Measurements from ENCODE around the gene ANO8. TPM values are rescaled to one million over a fixed set of nuclear protein-coding genes. Genes with fewer than 3 reads are reported as not detected.

ANO8 gene
- total and polyA plus RNA-seq, 7 experiments from 2014 or later: 0.26 to 22.3 (median 15.6) TPM

- Mint-ChIP-seq H3K9me3 (no peaks in the 10 kb centered on the region), H3K27ac (peak overlapping the region; percentile 26 to 93 (median 90)), H3K4me3 (peak overlapping the region; percentile 84 to 94 (median 90)), H3K4me1 (peaks cover 22 to 56% (median 50%) of the 10 kb centered on the region in 7 donors), H3K36me3 (peaks cover 0 to 4% (median 0%) of the 10 kb centered on the region in 5 donors), H3K27me3 (no peaks in the 10 kb centered on the region)
- Histone ChIP-seq H3K4me1 (ENCODE audit: control insufficient read depth in 2 of 2, insufficient read depth in 2 of 2, low read length in 2 of 2) (peaks cover 15 to 22% of the 10 kb centered on the region in 2 donors), H3K4me3 (ENCODE audit: low read length) (no peak overlapping the region), H3K27me3 (ENCODE audit: control insufficient read depth in 2 of 2, insufficient read depth in 2 of 2, low read length in 2 of 2) (no peaks in the 10 kb centered on the region), H3K27ac (ENCODE audit: low read depth, low read length) (peak overlapping the region; percentile 40), H3K36me3 (ENCODE audit: control insufficient read depth in 2 of 3, insufficient read depth in 3 of 3, low read length in 3 of 3) (peaks cover 0 to 7% (median 0%) of the 10 kb centered on the region in 3 experiments), H3K9me3 (ENCODE audit: control insufficient read depth in 2 of 3, low read length in 3 of 3) (no peaks in the 10 kb centered on the region)
- ATAC-seq (no peak), DNase-seq (no peak)
- intact Hi-C loops (cut with micrococcal nuclease): loop anchor here (1.0 to 10.0 kb wide), 13 partner anchors 12 to 1927 kb away; partner anchors contain the start of genes BABAM1 (in 2 of the 2), C19orf44 (in 2 of the 2), CALR3 (in 2 of the 2) and HAUS8 (in 2 of the 2)
- POLR2A ChIA-PET: interaction anchor here (0.5 to 5.8 kb wide), 14 partner anchors 12 to 832 kb away, joined by 3 to 56 read pairs (median 4); partner anchors contain the start of genes ANKLE1, ANO8, BABAM1 and GTPBP3
- CTCF ChIA-PET: interaction anchor here (0.6 to 1.3 kb wide), 7 partner anchors 7 to 92 kb away, joined by 3 to 5 read pairs (median 3); partner anchors contain the start of genes ANO8 and BABAM1
These were observed 30.1 kb downstream of the ANO8 start for GRCh38 chr19:17304386-17305215.

GRCh38 chr19:17303940-17304267 is 30.8 kb downstream of the ANO8 start:
- peaks cover 15 to 22% of the 10 kb centered on the region in 2 donors for H3K4me1 ChIP-seq (ENCODE audit: control insufficient read depth in 2 of 2, insufficient read depth in 2 of 2, low read length in 2 of 2)
- H3K27ac Mint-ChIP-seq: peak overlapping the region in 6 of 9 donors; percentile 20 to 90 (median 65)
- H3K27me3 Mint-ChIP-seq: no peaks in the 10 kb centered on the region
- H3K4me1 Mint-ChIP-seq: peaks cover 16 to 49% (median 43%) of the 10 kb centered on the region in 7 donors
- peak overlapping the region; percentile 71 to 87 (median 79) for H3K4me3 Mint-ChIP-seq
- H3K27me3 ChIP-seq (ENCODE audit: control insufficient read depth in 2 of 2, insufficient read depth in 2 of 2, low read length in 2 of 2): no peaks in the 10 kb centered on the region
- H3K9me3 ChIP-seq (ENCODE audit: control insufficient read depth in 2 of 3, low read length in 3 of 3): no peaks in the 10 kb centered on the region
- no peaks in the 10 kb centered on the region for H3K9me3 Mint-ChIP-seq
- ChIA-PET CTCF (interaction anchor here (0.6 kb wide), 1 partner anchor 20 kb away, joined by 3 read pairs; no protein-coding TSS in a partner anchor), POLR2A (interaction anchor here (0.5 to 3.1 kb wide), 5 partner anchors 11 to 117 kb away, joined by 3 to 18 read pairs (median 3); partner anchors contain the start of gene ANO8)
- peaks cover 0 to 4% (median 0%) of the 10 kb centered on the region in 3 experiments for H3K36me3 ChIP-seq (ENCODE audit: control insufficient read depth in 2 of 3, insufficient read depth in 3 of 3, low read length in 3 of 3)
- intact Hi-C loops (cut with micrococcal nuclease): loop anchor here (10.0 kb wide), 2 partner anchors 809 to 1221 kb away; partner anchors contain the start of genes C19orf44 (in 1 of the 2), CALR3 (in 1 of the 2) and ELL (in 1 of the 2)
- H3K36me3 Mint-ChIP-seq: peaks cover 0 to under 1% (median 0%) of the 10 kb centered on the region in 5 donors
- ATAC-seq (no peak), DNase-seq (no peak)
- peak overlapping the region; percentile 85 for H3K27ac ChIP-seq (ENCODE audit: low read depth, low read length)
- peak overlapping the region; percentile 79 for H3K4me3 ChIP-seq (ENCODE audit: low read length)

- peaks cover 0 to 8% (median 0%) of the 10 kb centered on the region in 3 experiments for H3K36me3 ChIP-seq (ENCODE audit: control insufficient read depth in 2 of 3, insufficient read depth in 3 of 3, low read length in 3 of 3)
- DNase-seq (peak; percentile 87 to 94 (median 90)), ATAC-seq (peak; percentile 87)
- H3K27me3 ChIP-seq (ENCODE audit: control insufficient read depth in 2 of 2, insufficient read depth in 2 of 2, low read length in 2 of 2): no peaks in the 10 kb centered on the region
- H3K9me3 ChIP-seq (ENCODE audit: control insufficient read depth in 2 of 3, low read length in 3 of 3): no peaks in the 10 kb centered on the region
- H3K27ac ChIP-seq (ENCODE audit: low read depth, low read length): peak within 1 kb of the TSS; percentile 85
- intact Hi-C loops (cut with micrococcal nuclease): loop anchor here (10.0 kb wide), 2 partner anchors 809 to 1221 kb away; partner anchors contain the start of genes C19orf44 (in 1 of the 2), CALR3 (in 1 of the 2) and ELL (in 1 of the 2)
- ChIA-PET CTCF (interaction anchor here (0.6 kb wide), 2 partner anchors 19 to 20 kb away, joined by 3 read pairs; no protein-coding TSS in a partner anchor), POLR2A (interaction anchor here (0.8 to 3.1 kb wide), 3 partner anchors 11 to 116 kb away, joined by 3 to 18 read pairs (median 4); partner anchors contain the start of gene ANO8)
- H3K4me1 ChIP-seq (ENCODE audit: control insufficient read depth in 2 of 2, insufficient read depth in 2 of 2, low read length in 2 of 2): peaks cover 15 to 22% of the 10 kb centered on the region in 2 donors
- peak within 1 kb of the TSS; percentile 67 to 90 (median 74) for H3K27ac Mint-ChIP-seq
- H3K27me3 Mint-ChIP-seq: no peaks in the 10 kb centered on the region
- H3K4me3 Mint-ChIP-seq: peak within 1 kb of the TSS; percentile 71 to 91 (median 81)
- peak within 1 kb of the TSS; percentile 79 for H3K4me3 ChIP-seq (ENCODE audit: low read length)
- H3K4me1 Mint-ChIP-seq: peaks cover 16 to 48% (median 42%) of the 10 kb centered on the region in 7 donors
- H3K36me3 Mint-ChIP-seq: peaks cover 0 to 5% (median 0%) of the 10 kb centered on the region in 5 donors
- H3K9me3 Mint-ChIP-seq: peaks cover 0 to 1% (median 0%) of the 10 kb centered on the region in 11 donors
These were observed 31.3 kb downstream of the ANO8 start, which contains the start of gene ABHD8 for GRCh38 chr19:17303167-17303939. ABHD8 (minus strand) TSS chr19:17303425; CDS start chr19:17301616, 1,809 bp downstream.

- no peaks in the 10 kb centered on the region for H3K27me3 Mint-ChIP-seq
- ATAC-seq: peak; percentile 0
These were observed 32.1 kb downstream of the ANO8 start for GRCh38 chr19:17302391-17303166.

GRCh38 chr19:17300992-17301619 is 33.5 kb downstream of the ANO8 start:
- no peaks in the 10 kb centered on the region for H3K9me3 ChIP-seq (ENCODE audit: control insufficient read depth in 2 of 3, low read length in 3 of 3)
- Mint-ChIP-seq H3K9me3 (peaks cover 0 to 5% (median 0%) of the 10 kb centered on the region in 11 donors), H3K4me1 (peaks cover 12 to 33% (median 30%) of the 10 kb centered on the region in 7 donors), H3K27ac (no peak overlapping the region), H3K36me3 (peaks cover 0 to 11% (median 0%) of the 10 kb centered on the region in 5 donors), H3K4me3 (peak overlapping the region in 1 of 10 donors; percentile 84), H3K27me3 (no peaks in the 10 kb centered on the region)
- H3K4me3 ChIP-seq (ENCODE audit: low read length): no peak overlapping the region
- H3K4me1 ChIP-seq (ENCODE audit: control insufficient read depth in 2 of 2, insufficient read depth in 2 of 2, low read length in 2 of 2): peaks cover 7 to 14% of the 10 kb centered on the region in 2 donors
- H3K27ac ChIP-seq (ENCODE audit: low read depth, low read length): no peak overlapping the region
- CTCF ChIA-PET: no interaction called here
- POLR2A ChIA-PET: interaction anchor here (0.6 kb wide), 1 partner anchor 406 kb away, joined by 3 read pairs; no protein-coding TSS in a partner anchor
- no peak for DNase-seq
- peaks cover 0 to 12% (median 0%) of the 10 kb centered on the region in 3 experiments for H3K36me3 ChIP-seq (ENCODE audit: control insufficient read depth in 2 of 3, insufficient read depth in 3 of 3, low read length in 3 of 3)
- intact Hi-C loops (cut with micrococcal nuclease): loop anchor here (10.0 kb wide), 2 partner anchors 806 to 1224 kb away; partner anchors contain the start of genes C19orf44 (in 1 of the 2), CALR3 (in 1 of the 2) and ELL (in 1 of the 2)
- no peaks in the 10 kb centered on the region for H3K27me3 ChIP-seq (ENCODE audit: control insufficient read depth in 2 of 2, insufficient read depth in 2 of 2, low read length in 2 of 2)
- ATAC-seq: no peak

More at GRCh38 chr19:17302391-17303166, 32.1 kb downstream of the ANO8 start:
- H3K4me1 ChIP-seq (ENCODE audit: control insufficient read depth in 2 of 2, insufficient read depth in 2 of 2, low read length in 2 of 2): peaks cover 15 to 22% of the 10 kb centered on the region in 2 donors
- Mint-ChIP-seq H3K9me3 (peaks cover 0 to 5% (median 0%) of the 10 kb centered on the region in 11 donors), H3K4me1 (peaks cover 16 to 42% (median 37%) of the 10 kb centered on the region in 7 donors), H3K27ac (peak overlapping the region in 7 of 9 donors; percentile 22 to 69 (median 62)), H3K4me3 (peak overlapping the region; percentile 66 to 87 (median 78)), H3K36me3 (peaks cover 0 to 9% (median 0%) of the 10 kb centered on the region in 5 donors)
- intact Hi-C loops (cut with micrococcal nuclease): loop anchor here (10.0 kb wide), 2 partner anchors 808 to 1222 kb away; partner anchors contain the start of genes C19orf44 (in 1 of the 2), CALR3 (in 1 of the 2) and ELL (in 1 of the 2)
- H3K36me3 ChIP-seq (ENCODE audit: control insufficient read depth in 2 of 3, insufficient read depth in 3 of 3, low read length in 3 of 3): peaks cover 0 to 12% (median 0%) of the 10 kb centered on the region in 3 experiments
- CTCF ChIA-PET: interaction anchor here (0.6 to 0.8 kb wide), 4 partner anchors 19 to 1474 kb away, joined by 3 to 5 read pairs (median 3); no protein-coding TSS in a partner anchor
- DNase-seq: peak in 1 of 9 donors; percentile 63
- H3K27me3 ChIP-seq (ENCODE audit: control insufficient read depth in 2 of 2, insufficient read depth in 2 of 2, low read length in 2 of 2): no peaks in the 10 kb centered on the region
- POLR2A ChIA-PET: interaction anchor here (0.8 to 3.1 kb wide), 3 partner anchors 9 to 34 kb away, joined by 3 to 18 read pairs (median 5); no protein-coding TSS in a partner anchor
- peak overlapping the region; percentile 79 for H3K4me3 ChIP-seq (ENCODE audit: low read length)
- H3K9me3 ChIP-seq (ENCODE audit: control insufficient read depth in 2 of 3, low read length in 3 of 3): no peaks in the 10 kb centered on the region
- H3K27ac ChIP-seq (ENCODE audit: low read depth, low read length): peak overlapping the region; percentile 85
